Smooth muscle cell (in vitro differentiated cells): ENCODE data around the gene RIPPLY3. TPM values are rescaled to one million over a fixed set of nuclear protein-coding genes. Genes with fewer than 3 reads are reported as not detected.
"Not testable (repeated sequence)": the region's sequence is repeated elsewhere in the genome, so short reads cannot be mapped to it uniquely, and the experiment has no call there.

Experiments used
- DNase-seq: peaks from one replicate; lab custom pipeline; 2025; ENCODE audit not compliant: unreplicated experiment; lab: John Stamatoyannopoulos, UW
- H2AFZ ChIP-seq: fragments of 200-600 bp; sonication (generic); 2 replicates; pipeline ENCODE4 v1.6.0; 2016; ENCODE audit warnings: antibody characterized with exemption, low read depth, mild to moderate bottlenecking
- H3F3A ChIP-seq: fragments of 200-600 bp; sonication (generic); 2 replicates; pipeline ENCODE4 v1.6.0; 2017; ENCODE audit warnings: antibody characterized with exemption, low read depth
- H3K27ac ChIP-seq: fragments of 200-600 bp; sonication (generic); 2 replicates; pipeline ENCODE4 v1.5.1; 2016; ENCODE audit warnings: low read depth, mild to moderate bottlenecking
- H3K27me3 ChIP-seq: fragments of 200-600 bp; sonication (generic); 2 replicates; pipeline ENCODE4 v1.6.1; 2016; ENCODE audit warnings: low read depth, mild to moderate bottlenecking
- H3K36me3 ChIP-seq: fragments of 200-600 bp; sonication (generic); 2 replicates; pipeline ENCODE4 v1.5.1; 2016; ENCODE audit warnings: low read depth
- H3K4me1 ChIP-seq: fragments of 200-600 bp; sonication (generic); 2 replicates; pipeline ENCODE4 v1.5.1; 2016; ENCODE audit warnings: low read depth
- H3K4me2 ChIP-seq: fragments of 200-600 bp; sonication (generic); 2 replicates; pipeline ENCODE4 v1.6.0; 2016; ENCODE audit warnings: mild to moderate bottlenecking
- H3K4me3 ChIP-seq: fragments of 200-600 bp; sonication (generic); 2 replicates; pipeline ENCODE4 v1.5.1; 2016; ENCODE audit warnings: mild to moderate bottlenecking
- H3K79me2 ChIP-seq: fragments of 200-600 bp; sonication (generic); 2 replicates; pipeline ENCODE4 v1.6.0; 2016; ENCODE audit warnings: low read depth, mild to moderate bottlenecking
- H3K9ac ChIP-seq: fragments of 200-600 bp; sonication (generic); 2 replicates; pipeline ENCODE4 v1.6.0; 2016; ENCODE audit warnings: low read depth
- H3K9me3 ChIP-seq: fragments of 200-600 bp; sonication (generic); replicated peaks from 2 replicates; pipeline ENCODE4 v1.5.1; 2016; ENCODE audit warnings: low read depth
- H4K20me1 ChIP-seq: fragments of 200-600 bp; sonication (generic); 2 replicates; pipeline ENCODE4 v1.6.0; 2016; ENCODE audit warnings: low read depth
- CTCF ChIP-seq: fragments of 200-600 bp; sonication (generic); IDR thresholded peaks from 2 replicates; pipeline ENCODE4 v1.5.1; 2017; ENCODE audit warnings: borderline replicate concordance, mild to moderate bottlenecking, antibody characterized with exemption; ENCODE audit not compliant: insufficient read depth, poor library complexity, severe bottlenecking
- WGBS: methylation state at CpG from one replicate; pipeline ENCODE4 v1.1.7; 2016; ENCODE audit warnings: low lambda C conversion rate; 5-methylcytosine and 5-hydroxymethylcytosine counted together
- polyA plus RNA-seq: library from polyadenylated mRNA; unstranded; fragments of >200 nt; fragmentation: Nextera tagmentation; extraction: Ambion mirVana; gene quantifications from 2 replicates; pipeline ENCODE4 v1.2.1, GENCODE V29; 2016
- total RNA-seq: library from RNA; depleted of rRNA; stranded (reverse); fragments of >200 nt; gene quantifications from 2 replicates; pipeline ENCODE4 v1.2.3, GENCODE V29; 2014

Gene RIPPLY3
- total and polyA plus RNA-seq, 2 experiments from 2014 or later = not detected

- Histone ChIP-seq H3K79me2 (no peaks in the 10 kb centered on the region), H2AFZ (no peak overlapping the region), H3K27ac (no peak overlapping the region), H3K9ac (no peak overlapping the region), H3K36me3 (no peaks in the 10 kb centered on the region), H3K4me1 (no peaks in the 10 kb centered on the region), H3K9me3 (no peaks in the 10 kb centered on the region), H3F3A (no peaks in the 10 kb centered on the region), H3K4me3 (no peak overlapping the region), H3K27me3 (no peaks in the 10 kb centered on the region), H3K4me2 (no peak overlapping the region), H4K20me1 (no peaks in the 10 kb centered on the region)
- 66% methylated on average over 4 of the region's 4 CpGs for WGBS
- TF ChIP-seq CTCF = no peak
- DNase-seq = no peak
These were observed 40.6 kb downstream of the RIPPLY3 start for GRCh38 chr21:37047079-37047478.

- not testable (repeated sequence) for H3K4me3 ChIP-seq, H4K20me1 ChIP-seq, H3K79me2 ChIP-seq, H3K4me2 ChIP-seq, H3F3A ChIP-seq, H3K9me3 ChIP-seq, H3K36me3 ChIP-seq, H3K4me1 ChIP-seq, H3K27me3 ChIP-seq, H3K27ac ChIP-seq, H3K9ac ChIP-seq, DNase-seq, H2AFZ ChIP-seq
- 89% methylated on average over 3 of the region's 3 CpGs for WGBS
These were observed 43.2 kb downstream of the RIPPLY3 start for GRCh38 chr21:37049741-37050140.

GRCh38 chr21:37055271-37055855 is 48.9 kb downstream of the RIPPLY3 start:
- H3K27ac ChIP-seq = no peak overlapping the region
- H3K27me3 ChIP-seq = no peaks in the 10 kb centered on the region
- H3K4me1 ChIP-seq = peaks cover 15% of the 10 kb centered on the region
- H3F3A ChIP-seq = no peaks in the 10 kb centered on the region
- no peak overlapping the region for H3K4me3 ChIP-seq
- H3K9me3 ChIP-seq = no peaks in the 10 kb centered on the region
- H2AFZ ChIP-seq = no peak overlapping the region
- H4K20me1 ChIP-seq = no peaks in the 10 kb centered on the region
- no peak overlapping the region for H3K9ac ChIP-seq
- H3K79me2 ChIP-seq = no peaks in the 10 kb centered on the region
- no peak for DNase-seq
- no peak overlapping the region for H3K4me2 ChIP-seq
- WGBS = 84% methylated on average over 2 of the region's 2 CpGs
- H3K36me3 ChIP-seq = no peaks in the 10 kb centered on the region
- no peak for TF ChIP-seq CTCF

GRCh38 chr21:37057614-37058013 is 51.1 kb downstream of the RIPPLY3 start:
- 92% methylated on average over 7 of the region's 7 CpGs for WGBS
- H3K4me3 ChIP-seq = no peak overlapping the region
- no peaks in the 10 kb centered on the region for H4K20me1 ChIP-seq
- H3K9me3 ChIP-seq = no peaks in the 10 kb centered on the region
- no peak overlapping the region for H3K9ac ChIP-seq
- DNase-seq = no peak
- no peaks in the 10 kb centered on the region for H3K27me3 ChIP-seq
- H2AFZ ChIP-seq = no peak overlapping the region
- peaks cover 25% of the 10 kb centered on the region for H3K4me1 ChIP-seq
- H3K36me3 ChIP-seq = no peaks in the 10 kb centered on the region
- H3K79me2 ChIP-seq = no peaks in the 10 kb centered on the region
- no peak overlapping the region for H3K4me2 ChIP-seq
- no peak for TF ChIP-seq CTCF
- H3F3A ChIP-seq = peaks cover 10% of the 10 kb centered on the region
- H3K27ac ChIP-seq = no peak overlapping the region
